Neural progenitor cell (in vitro differentiated cells): Measurements from ENCODE around the gene BRSK2. TPM values are rescaled to one million over a fixed set of nuclear protein-coding genes. Genes with fewer than 3 reads are reported as not detected.

Experiments used
- DNase-seq: peaks from one replicate; pipeline ENCODE4 v3.0.0-alpha.2; 2016; ENCODE audit warnings: low spot score
- H2AFZ ChIP-seq: fragments of 200-600 bp; sonication (generic); replicated peaks from 2 replicates; pipeline ENCODE4 v1.6.1; 2016; ENCODE audit warnings: antibody characterized with exemption
- H3F3A ChIP-seq: fragments of 200-600 bp; sonication (generic); 2 replicates; pipeline ENCODE4 v1.6.1; 2016; ENCODE audit warnings: antibody characterized with exemption, low read depth
- H3K27ac ChIP-seq: fragments of 200-600 bp; sonication (generic); 2 replicates; pipeline ENCODE4 v1.5.1; 2016; ENCODE audit warnings: mild to moderate bottlenecking
- H3K27me3 ChIP-seq: fragments of 200-600 bp; sonication (generic); 2 replicates; pipeline ENCODE4 v1.6.1; 2016; ENCODE audit warnings: mild to moderate bottlenecking, moderate library complexity
- H3K36me3 ChIP-seq: fragments of 200-600 bp; sonication (generic); 2 replicates; pipeline ENCODE4 v1.5.1; 2016
- H3K4me1 ChIP-seq: fragments of 200-600 bp; sonication (generic); 2 replicates; pipeline ENCODE4 v1.6.1; 2016; ENCODE audit warnings: mixed run types
- H3K4me2 ChIP-seq: fragments of 200-600 bp; sonication (generic); 2 replicates; pipeline ENCODE4 v1.6.1; 2016
- H3K4me3 ChIP-seq: fragments of 200-600 bp; sonication (generic); 2 replicates; pipeline ENCODE4 v1.5.1; 2016
- H3K79me2 ChIP-seq: fragments of 200-600 bp; sonication (generic); 2 replicates; pipeline ENCODE4 v1.6.1; 2016; ENCODE audit warnings: low read depth
- H3K9ac ChIP-seq: fragments of 200-600 bp; sonication (generic); 2 replicates; pipeline ENCODE4 v1.6.1; 2016
- H3K9me3 ChIP-seq: fragments of 200-600 bp; sonication (generic); 2 replicates; pipeline ENCODE4 v1.5.1; 2016; ENCODE audit warnings: low read depth
- H4K20me1 ChIP-seq: fragments of 200-600 bp; sonication (generic); 2 replicates; pipeline ENCODE4 v1.6.1; 2016; ENCODE audit warnings: low read depth
- H3K27ac Mint-ChIP-seq: 3 replicates; pipeline ENCODE4 v1.8.0; 2021; ENCODE audit warnings: mixed read lengths
- H3K27me3 Mint-ChIP-seq: 2 replicates; pipeline ENCODE4 v1.8.0; 2022; ENCODE audit warnings: low read depth, mild to moderate bottlenecking, inconsistent platforms, moderate library complexity, mixed read lengths; ENCODE audit not compliant: insufficient read depth
- H3K36me3 Mint-ChIP-seq: 3 replicates; pipeline ENCODE4 v1.8.0; 2021; ENCODE audit warnings: mixed read lengths
- H3K4me1 Mint-ChIP-seq: 3 replicates; pipeline ENCODE4 v1.8.0; 2021; ENCODE audit warnings: mixed read lengths
- H3K4me3 Mint-ChIP-seq: 3 replicates; pipeline ENCODE4 v1.8.0; 2021; ENCODE audit warnings: mild to moderate bottlenecking, moderate library complexity, mixed read lengths
- H3K9me3 Mint-ChIP-seq: 3 replicates; pipeline ENCODE4 v1.8.0; 2020; ENCODE audit warnings: mixed read lengths
- CTCF ChIP-seq: fragments of 200-600 bp; sonication (generic); IDR thresholded peaks from 2 replicates; pipeline ENCODE4 v1.5.1; 2017; ENCODE audit warnings: antibody characterized with exemption, mild to moderate bottlenecking
- EZH2 ChIP-seq: fragments of 200-600 bp; sonication (generic); IDR thresholded peaks from 2 replicates; pipeline ENCODE4 v1.6.1; 2017; ENCODE audit warnings: antibody characterized with exemption, mild to moderate bottlenecking, moderate library complexity
- EZH2phosphoT487 ChIP-seq: fragments of 200-600 bp; sonication (generic); IDR thresholded peaks from 2 replicates; pipeline ENCODE4 v1.6.1; 2017; ENCODE audit warnings: antibody characterized with exemption
- total RNA-seq: library from RNA; depleted of rRNA; stranded (reverse); fragments of >200 nt; gene quantifications from 2 replicates; pipeline ENCODE4 v1.2.3, GENCODE V29; 2015; ENCODE audit warnings: low replicate concordance

BRSK2 gene
- total RNA-seq, 1 donor from 2014 or later, result 8.2 TPM

DNA sequence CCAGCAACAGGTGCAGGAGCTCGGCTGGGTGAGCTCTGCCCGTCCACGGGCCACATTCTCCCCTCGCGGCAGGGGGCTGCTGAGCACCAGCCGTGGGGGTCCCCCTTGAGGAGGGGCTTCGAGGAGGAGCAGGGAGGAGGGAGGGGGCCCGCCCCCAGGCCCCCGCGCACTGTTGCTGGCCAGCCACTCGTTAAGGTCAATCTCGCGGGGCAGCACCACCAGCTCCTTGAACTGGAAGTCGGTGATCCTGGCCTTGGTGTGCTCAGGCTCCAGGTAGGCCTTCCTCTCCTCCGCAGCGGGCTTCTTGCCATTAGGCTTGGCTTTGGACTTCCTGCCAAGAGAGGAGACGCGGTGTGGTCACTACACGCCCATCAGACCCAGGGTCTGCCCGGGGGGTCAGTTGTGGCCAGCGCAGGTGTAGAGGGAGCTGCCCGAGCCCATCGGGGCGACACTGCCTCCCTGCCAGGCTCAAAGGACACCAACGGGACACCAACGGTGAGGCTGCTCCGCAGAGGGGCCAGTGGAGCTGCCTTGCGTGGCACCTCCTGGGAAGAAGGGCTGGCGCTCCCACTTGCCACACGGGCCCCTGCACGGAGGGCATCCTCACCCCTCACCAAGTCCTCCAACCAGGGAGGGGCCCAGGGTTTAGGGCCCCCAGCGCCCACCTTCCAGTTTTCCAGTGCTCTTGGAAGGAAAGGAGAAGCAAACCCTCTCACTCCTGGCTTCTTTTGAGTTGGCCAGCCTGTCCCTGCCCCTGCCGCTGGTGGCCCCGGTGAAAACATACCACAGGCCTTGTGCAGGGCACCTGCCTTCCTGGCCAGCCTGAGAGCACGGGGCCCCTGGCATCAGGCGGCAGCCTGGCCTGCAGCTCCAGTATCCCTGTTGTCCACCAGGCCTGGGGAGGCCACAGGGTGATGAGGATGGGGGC is 91.1 kb downstream of the BRSK2 start:
- Mint-ChIP-seq H3K9me3 (no peaks in the 10 kb centered on the region), H3K27me3 (peaks cover 2% of the 10 kb centered on the region), H3K4me1 (peaks cover 3% of the 10 kb centered on the region), H3K36me3 (peaks cover 5% of the 10 kb centered on the region), H3K27ac (no peak overlapping the region), H3K4me3 (no peak overlapping the region)
- H3K4me3 ChIP-seq, result no peak overlapping the region
- H3K79me2 ChIP-seq, result no peaks in the 10 kb centered on the region
- no peak for TF ChIP-seq EZH2phosphoT487
- TF ChIP-seq EZH2, result no peak
- TF ChIP-seq CTCF, result no peak
- H3K9me3 ChIP-seq, result no peaks in the 10 kb centered on the region
- no peak overlapping the region for H3K9ac ChIP-seq
- no peak for DNase-seq
- no peaks in the 10 kb centered on the region for H3K27me3 ChIP-seq
- H3F3A ChIP-seq, result no peaks in the 10 kb centered on the region
- no peak overlapping the region for H3K27ac ChIP-seq
- peaks cover 16% of the 10 kb centered on the region for H4K20me1 ChIP-seq
- no peak overlapping the region for H2AFZ ChIP-seq
- no peak overlapping the region for H3K4me2 ChIP-seq
- H3K36me3 ChIP-seq, result no peaks in the 10 kb centered on the region
- H3K4me1 ChIP-seq, result no peaks in the 10 kb centered on the region

DNA sequence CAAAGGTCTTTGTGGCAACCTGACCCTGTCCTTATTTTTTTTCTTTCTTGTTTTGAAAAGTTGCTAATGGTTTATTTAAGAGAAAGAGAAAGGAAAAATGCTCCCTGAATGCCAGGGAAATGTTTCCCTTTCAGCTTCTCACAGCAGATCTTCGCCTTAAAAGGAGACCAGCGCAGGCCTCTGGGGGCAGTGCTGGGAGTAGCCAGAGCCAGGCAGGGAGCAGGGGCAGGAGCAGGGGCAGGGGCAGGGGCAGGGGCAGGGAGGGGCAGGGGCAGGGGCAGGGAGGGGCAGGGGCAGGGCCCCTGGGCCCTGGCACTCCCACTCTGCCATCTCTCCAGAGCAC is 91.7 kb downstream of the BRSK2 start:
- Histone ChIP-seq H3K4me3 (no peak overlapping the region), H3K27ac (no peak overlapping the region), H3K36me3 (no peaks in the 10 kb centered on the region), H3F3A (no peaks in the 10 kb centered on the region), H4K20me1 (peaks cover 22% of the 10 kb centered on the region), H3K79me2 (no peaks in the 10 kb centered on the region), H3K27me3 (no peaks in the 10 kb centered on the region), H3K4me1 (no peaks in the 10 kb centered on the region), H3K9ac (no peak overlapping the region), H3K4me2 (no peak overlapping the region), H3K9me3 (no peaks in the 10 kb centered on the region), H2AFZ (no peak overlapping the region)
- no peak overlapping the region for H3K27ac Mint-ChIP-seq
- H3K4me3 Mint-ChIP-seq, result no peak overlapping the region
- peaks cover 4% of the 10 kb centered on the region for H3K36me3 Mint-ChIP-seq
- peaks cover 2% of the 10 kb centered on the region for H3K27me3 Mint-ChIP-seq
- no peaks in the 10 kb centered on the region for H3K9me3 Mint-ChIP-seq
- peaks cover 3% of the 10 kb centered on the region for H3K4me1 Mint-ChIP-seq
- DNase-seq, result peak; percentile 42
- peak; percentile 25 for TF ChIP-seq CTCF
- no peak for TF ChIP-seq EZH2phosphoT487

- Histone ChIP-seq H3F3A (no peaks in the 10 kb centered on the region), H2AFZ (no peak overlapping the region), H3K4me3 (no peak overlapping the region), H3K27ac (no peak overlapping the region), H3K79me2 (no peaks in the 10 kb centered on the region), H3K36me3 (no peaks in the 10 kb centered on the region), H3K27me3 (no peaks in the 10 kb centered on the region), H4K20me1 (peaks cover 23% of the 10 kb centered on the region), H3K9ac (no peak overlapping the region), H3K4me2 (no peak overlapping the region), H3K9me3 (no peaks in the 10 kb centered on the region), H3K4me1 (no peaks in the 10 kb centered on the region)
- Mint-ChIP-seq H3K4me3 (no peak overlapping the region), H3K27me3 (peaks cover 2% of the 10 kb centered on the region), H3K36me3 (peaks cover 4% of the 10 kb centered on the region), H3K9me3 (no peaks in the 10 kb centered on the region), H3K4me1 (peaks cover 3% of the 10 kb centered on the region), H3K27ac (no peak overlapping the region)
- no peak for TF ChIP-seq EZH2phosphoT487
- no peak for TF ChIP-seq EZH2
- TF ChIP-seq CTCF, result no peak
- no peak for DNase-seq
These were observed 92.2 kb downstream of the BRSK2 start for GRCh38 chr11:1481861-1482441.
